Stimulated activated CD8-positive, alpha-beta memory T cell treated with anti-CD3 and anti-CD28 coated beads, Interleukin-4, amount 100 ng/mL, for 48 hours (primary cell): ENCODE measurements around the gene WRAP53.

Experiments used
- DNase-seq: peaks from one replicate; pipeline ENCODE4 v3.0.0-alpha.2; 2020

The WRAP53 gene

DNA sequence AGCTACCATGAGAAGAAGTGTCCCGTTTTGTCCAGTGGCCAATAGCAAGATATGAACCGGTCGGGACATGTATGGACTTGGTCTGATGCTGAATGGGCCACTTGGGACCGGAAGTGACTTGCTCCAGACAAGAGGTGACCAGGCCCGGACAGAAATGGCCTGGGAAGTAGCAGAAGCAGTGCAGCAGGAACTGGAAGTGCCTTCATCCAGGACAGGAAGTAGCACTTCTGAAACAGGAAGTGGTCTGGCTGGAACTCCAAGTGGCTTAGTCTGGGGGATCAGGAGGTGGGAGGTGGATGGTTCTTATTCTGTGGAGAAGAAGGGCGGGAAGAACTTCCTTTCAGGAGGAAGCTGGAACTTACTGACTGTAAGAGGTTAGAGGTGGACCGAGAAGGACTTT lies 22.0 kb downstream of the WRAP53 start:
- no peak for DNase-seq

DNA sequence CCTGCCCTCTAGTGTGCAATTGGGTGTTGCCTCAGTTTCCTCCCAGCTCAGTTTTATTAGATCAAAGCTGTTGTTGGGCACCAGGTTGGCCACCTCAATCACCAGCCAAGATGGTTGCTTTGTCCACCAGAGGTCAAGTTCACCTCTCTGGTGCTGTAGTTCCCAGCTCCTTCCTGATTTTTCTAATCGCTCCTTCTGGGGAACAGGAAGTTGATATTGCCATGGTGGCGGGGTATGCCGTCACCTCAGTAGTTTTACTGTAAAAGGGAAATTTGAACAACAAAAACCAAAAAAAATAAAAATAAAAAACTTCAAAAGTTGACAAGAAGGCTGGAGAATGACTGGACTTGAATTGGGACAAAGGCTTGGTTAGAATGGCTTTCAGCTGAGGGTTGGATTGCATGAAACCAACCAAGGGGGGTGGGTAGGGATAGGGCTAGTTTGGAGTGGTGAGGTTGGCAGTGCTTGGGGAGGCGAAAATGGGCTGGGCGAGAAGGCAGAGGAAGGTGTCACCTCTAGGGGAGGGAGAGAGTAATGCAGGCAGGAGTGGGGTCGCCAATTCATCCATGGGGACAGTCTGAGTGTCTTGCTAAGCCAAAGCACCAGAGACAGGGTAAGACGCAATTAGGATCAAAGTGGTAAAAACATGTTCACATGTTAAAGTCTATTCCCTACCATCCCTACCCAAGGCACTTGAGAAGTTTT lies 22.9 kb downstream of the WRAP53 start:
- DNase-seq = no peak

DNA sequence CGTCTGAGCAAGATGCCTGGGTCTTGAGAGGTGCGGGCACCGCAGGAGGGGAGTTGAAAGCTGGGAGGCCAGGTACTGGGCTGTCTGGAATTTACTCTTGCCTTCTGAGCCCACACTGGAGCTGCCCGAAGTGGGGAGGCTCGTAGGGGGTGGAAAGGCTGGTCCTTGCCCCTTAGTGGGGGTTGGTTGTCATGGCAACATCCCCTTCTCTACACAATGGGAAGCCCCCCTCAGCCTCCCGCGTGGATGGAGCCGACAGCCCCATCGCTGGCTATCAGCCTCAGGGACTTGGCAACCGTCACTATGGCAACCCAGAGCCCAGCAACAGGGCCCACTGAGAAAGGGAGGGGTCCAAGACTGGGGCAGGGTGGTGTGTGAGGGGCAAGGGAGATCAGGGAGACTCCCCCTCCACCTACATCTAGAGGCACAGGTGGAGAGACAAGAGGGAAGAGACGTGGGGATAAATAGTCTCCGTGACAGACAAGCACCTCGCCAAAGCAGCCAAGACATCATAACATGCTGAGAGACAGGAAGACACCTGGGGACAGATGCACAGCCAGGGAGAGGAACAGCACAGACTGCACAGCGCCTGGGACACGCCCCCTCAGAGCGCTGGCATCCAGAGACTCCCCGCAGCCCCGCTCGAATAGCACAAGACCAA lies 24.0 kb downstream of the WRAP53 start:
- DNase-seq = no peak

GRCh38 chr17:7713782-7714181 lies 25.5 kb downstream of the WRAP53 start:
- no peak for DNase-seq

- no peak for DNase-seq
These were observed 26.7 kb downstream of the WRAP53 start for GRCh38 chr17:7714721-7715594.

DNA sequence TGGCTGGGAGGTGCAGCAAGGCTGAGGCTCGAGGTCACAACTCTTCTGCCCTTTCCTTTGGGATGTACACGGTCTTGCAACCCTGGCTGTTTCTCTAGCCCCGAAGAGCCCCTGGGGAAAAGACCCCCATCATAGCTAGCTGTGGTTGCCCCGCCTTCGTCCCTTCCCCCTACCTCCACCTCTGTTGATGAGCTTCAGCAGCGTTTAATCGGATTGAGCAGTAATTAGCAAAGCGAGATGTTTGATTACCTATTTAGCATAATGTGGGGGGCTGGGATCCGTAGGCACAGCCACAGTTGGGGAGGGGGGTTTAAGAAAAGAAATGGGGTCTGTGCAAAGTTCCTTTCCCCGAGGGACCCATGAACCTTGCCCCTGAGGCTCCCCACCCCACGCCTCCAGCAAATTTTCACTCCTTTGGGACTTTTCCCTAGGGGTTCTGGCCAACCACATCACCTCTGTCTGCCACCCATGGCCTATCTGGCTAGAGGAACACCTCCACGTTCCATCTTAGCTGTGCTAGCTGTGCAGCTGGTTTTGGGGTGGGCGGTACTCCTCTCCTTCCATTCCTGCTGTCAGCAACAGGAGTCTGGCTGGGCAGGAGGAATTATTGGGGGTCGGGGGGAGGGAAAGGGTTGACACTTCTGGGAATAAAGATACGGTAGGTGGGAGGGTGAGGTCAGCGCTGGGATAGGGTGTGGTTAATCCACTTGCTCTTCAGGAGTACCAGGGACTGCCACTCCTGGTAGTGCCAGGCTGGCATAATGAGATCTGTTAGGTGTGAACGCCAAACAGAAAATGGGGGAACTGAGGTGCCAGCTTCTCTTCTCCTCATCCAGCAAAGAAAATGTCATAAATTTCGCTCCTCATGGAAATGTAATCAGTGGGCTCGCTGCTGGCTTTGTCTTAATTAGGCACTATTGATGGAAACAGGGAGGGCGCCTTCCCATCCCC lies 27.9 kb downstream of the WRAP53 start:
- DNase-seq = no peak

DNA sequence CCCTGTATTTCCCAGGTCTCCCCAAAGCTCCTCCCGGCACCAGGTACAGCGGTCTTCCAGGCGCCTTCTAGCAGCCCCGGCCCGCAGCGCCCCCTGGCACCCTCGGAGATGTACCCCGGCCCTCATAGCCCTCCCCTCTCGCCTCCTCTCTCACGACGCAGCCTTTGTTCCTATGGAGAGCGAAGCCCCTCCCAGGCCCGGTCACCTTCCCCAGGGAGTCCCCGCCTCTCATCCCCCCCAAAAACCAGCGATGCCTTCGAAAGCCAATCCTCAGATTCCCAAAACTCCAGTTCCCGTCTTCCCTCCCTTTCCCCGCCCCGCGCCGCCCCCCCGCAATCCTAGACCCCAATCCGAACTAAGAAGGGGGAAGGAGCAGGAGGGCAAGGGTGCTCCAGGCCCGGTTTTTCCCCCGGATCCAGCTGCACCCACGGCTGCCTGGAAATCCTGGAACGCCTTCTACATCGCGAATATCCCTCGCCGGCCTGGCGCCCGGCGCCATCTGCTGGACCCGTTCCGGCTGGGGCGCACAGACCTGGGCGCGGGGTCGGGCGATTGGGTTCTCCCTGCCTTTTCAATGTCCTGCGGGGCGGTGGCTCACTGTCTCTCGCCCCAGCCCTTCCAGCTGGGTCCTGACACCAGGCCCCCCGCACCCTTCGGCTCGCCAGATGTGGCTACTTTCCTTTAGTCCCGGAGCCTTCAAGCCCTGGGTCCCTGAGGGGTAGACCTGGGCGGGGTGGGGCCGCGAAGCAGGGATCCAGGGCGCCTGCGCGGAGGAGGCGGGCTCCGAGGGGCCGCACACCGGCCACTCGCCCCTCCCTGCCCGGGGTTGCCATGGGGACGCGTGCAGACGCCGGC lies 28.9 kb downstream of the WRAP53 start, which contains the start of gene DNAH2:
TSS of gene DNAH2 (plus strand) at position 844 of the 855 bp plus-strand sequence. CDS start 1,991 bp downstream, outside the sequence.
- peak; percentile 80 for DNase-seq

- DNase-seq = peak; percentile 47
These were observed 29.6 kb downstream of the WRAP53 start for GRCh38 chr17:7717756-7718350.

DNA sequence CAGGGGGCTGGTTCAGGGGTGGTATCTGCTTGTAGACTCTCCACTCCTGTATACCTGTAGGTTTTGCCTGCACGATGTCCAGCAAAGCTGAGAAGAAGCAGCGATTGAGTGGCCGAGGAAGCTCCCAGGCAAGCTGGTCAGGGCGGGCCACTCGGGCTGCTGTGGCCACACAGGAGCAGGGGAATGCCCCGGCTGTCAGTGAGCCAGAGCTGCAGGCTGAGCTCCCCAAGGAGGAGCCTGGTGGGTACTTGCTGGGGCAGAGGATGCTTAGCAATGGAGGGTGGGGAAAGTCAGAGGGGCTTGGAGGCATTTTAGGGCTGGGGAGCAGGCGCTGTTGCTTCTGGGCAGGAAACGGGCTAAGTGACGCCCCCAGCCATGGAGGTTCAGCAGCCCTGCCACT lies 31.4 kb downstream of the WRAP53 start:
- DNase-seq = no peak

DNA sequence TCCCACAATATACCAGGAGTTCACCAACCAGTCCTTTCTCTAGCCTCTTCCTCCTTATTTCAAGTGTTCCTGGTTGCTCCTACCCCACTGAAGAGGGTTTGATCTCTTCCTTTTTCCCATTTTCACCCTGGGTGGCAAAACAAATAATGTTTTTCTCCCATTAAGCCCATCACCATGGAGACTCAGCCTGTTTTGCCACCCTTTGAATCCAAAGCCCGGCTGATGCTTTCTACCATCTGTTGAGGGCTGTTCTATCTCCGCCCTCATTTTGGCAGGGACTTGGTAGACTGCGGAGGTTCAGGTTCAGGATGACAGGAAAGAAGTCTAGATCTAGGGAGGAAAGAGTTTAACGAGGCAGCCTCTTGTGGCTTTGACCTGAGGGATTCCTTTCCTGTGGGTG lies 31.8 kb downstream of the WRAP53 start:
- DNase-seq = no peak

DNA sequence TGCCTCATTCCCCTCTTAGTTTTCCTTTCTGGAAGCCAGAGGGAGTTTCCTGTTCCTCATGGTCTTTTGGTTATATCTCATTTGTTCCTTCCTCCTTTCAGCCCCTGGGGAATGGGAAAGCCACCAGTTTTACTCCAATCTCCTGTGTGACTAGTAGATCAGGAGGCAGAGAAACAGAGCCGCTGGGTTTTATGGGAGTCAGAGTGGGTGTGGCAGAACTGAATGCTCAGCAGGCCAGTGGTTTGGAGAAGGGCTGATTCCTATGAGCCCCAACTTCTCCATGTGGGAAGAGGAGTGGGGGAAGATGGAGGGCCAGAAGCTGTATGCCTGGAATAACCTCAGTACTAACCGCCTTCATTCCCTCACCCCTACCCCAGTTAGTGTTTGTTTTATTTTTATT lies 33.3 kb downstream of the WRAP53 start:
- no peak for DNase-seq

DNA sequence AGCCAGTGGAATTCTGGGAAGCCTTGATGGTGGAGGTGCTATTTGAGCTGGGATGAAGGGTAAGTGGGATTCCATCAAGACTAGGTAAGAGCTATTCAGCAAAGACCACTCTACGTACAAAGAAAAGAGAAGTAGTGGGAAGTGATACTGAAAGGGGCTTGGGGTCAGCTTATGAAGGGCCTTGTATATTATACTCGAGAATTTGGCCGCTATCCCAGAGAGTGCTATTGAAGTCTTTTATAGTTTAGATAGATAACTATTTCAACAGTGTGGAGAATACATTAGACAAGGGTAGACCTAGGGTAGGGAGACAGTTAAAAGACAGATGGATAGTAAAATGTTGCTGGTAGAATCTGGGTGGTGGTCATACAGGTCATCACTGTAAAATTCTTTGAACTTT lies 39.6 kb downstream of the WRAP53 start:
- DNase-seq = no peak

- DNase-seq = no peak
These were observed 41.5 kb downstream of the WRAP53 start for GRCh38 chr17:7729816-7730215.

DNA sequence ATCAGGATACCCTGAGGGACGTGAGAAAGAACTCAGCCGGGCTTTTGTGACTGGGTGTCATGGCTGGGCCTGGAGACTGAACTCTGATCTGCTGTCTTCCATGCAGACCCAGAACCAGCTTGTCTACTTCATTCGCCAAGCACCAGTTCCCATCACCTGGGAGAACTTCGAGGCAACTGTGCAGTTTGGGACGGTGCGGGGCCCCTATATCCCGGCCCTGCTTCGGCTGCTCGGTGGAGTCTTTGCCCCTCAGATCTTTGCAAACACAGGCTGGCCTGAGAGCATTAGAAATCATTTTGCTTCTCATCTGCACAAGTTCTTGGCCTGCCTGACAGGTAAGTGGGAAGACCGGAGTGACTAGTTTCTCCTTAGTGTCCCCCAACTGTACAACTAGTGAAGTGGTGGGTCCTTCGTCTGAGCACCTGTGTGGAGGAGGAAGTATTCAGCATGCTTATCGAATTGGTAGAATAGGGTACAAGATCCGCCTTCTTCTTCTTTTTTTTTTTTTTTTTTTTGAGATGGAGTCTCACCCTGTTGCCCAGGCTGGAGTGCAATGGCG lies 44.8 kb downstream of the WRAP53 start:
- DNase-seq = no peak

DNA sequence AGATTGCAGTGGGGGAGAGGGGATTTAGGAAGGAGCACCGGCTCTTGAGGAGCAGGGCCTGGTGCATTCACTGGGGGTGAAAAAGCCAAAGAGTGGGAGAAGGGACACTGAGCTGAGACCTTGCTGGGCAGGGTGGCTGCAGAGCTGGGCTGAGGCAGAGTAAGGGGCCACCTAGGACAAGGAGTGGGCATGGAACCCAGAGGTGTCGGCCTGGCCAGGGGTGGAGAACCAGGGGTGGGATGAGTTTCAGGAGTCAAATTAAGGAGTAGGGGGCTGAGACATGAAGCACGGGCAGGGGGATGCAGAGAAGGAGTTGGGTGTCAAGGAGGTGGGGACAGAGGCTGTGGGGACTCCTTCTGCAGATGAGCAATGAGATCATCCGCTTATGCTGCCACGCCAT lies 49.3 kb downstream of the WRAP53 start:
- no peak for DNase-seq

GRCh38 chr17:7739746-7740145 lies 51.5 kb downstream of the WRAP53 start:
- DNase-seq = no peak

DNA sequence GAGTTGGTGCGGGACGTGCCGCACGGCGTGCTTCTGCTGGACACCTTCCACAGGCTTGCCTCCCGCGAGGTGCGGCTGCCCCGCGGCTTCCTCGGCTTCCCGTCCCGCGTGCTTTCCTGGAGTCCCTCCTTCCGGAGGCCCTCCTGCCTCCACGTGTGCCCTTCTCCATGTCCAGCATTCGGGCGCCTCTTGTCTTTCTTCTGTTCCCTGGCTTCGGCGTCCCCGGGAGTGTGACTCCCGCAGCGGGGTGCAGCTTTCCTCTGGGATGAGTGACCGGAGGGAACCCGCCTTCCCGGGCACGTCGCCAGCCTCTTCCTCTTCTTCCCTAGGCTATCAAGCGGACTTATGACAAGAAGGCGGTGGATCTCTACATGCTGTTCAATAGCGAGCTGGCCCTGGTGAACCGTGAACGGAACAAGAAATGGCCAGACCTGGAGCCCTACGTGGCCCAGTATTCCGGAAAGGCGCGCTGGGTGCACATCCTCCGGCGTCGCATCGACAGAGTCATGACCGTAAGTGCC lies 52.3 kb downstream of the WRAP53 start:
- no peak for DNase-seq

GRCh38 chr17:7742729-7743128 lies 54.5 kb downstream of the WRAP53 start:
- no peak for DNase-seq

GRCh38 chr17:7744416-7744815 lies 56.1 kb downstream of the WRAP53 start:
- no peak for DNase-seq

DNA sequence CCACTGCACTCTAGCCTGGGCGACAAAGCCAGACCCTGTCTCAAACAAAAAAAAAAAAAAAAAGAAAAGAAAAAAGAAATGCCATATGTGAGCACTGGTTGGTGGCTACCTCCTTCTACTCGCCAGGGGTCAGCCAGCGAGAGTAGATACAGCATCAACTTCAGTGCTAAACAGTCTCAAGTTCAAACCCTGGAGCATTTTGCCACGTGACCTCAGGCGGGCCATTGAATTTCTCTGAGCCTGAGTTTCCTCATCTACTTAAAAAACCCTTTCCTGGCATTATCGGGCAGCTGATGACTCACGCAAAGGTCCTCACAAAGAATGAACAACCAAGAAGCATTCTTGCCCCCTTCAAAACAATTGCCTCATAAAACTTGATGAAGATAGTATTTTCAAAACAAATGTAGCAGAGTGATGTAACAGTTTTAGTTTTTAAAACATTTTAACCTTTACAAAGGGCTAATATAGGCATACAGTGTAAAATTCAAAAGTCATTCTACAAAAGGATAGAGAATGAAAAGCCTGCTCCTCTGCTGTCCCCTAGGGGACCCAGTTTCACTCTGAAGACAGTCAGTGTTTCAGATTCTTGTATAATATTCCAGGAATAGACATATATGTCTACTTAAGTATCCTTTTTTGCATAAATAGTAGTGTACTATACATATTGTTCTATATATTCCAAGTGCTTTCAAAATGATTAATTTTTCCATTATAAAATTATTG lies 57.6 kb downstream of the WRAP53 start:
- no peak for DNase-seq
